ENCODE results near the gene RXRA. TPM values are rescaled to one million over a fixed set of nuclear protein-coding genes. Genes with fewer than 3 reads are reported as not detected.

Gene RXRA
- total RNA-seq, 1 experiment from 2014 or later = 15.7 TPM

- no peaks in the 10 kb centered on the region for H3K27me3 ChIP-seq (replicated peaks)
- no peak overlapping the region for H3K27ac ChIP-seq
- DNase-seq (ENCODE audit: low read depth in 1 of 2, low spot score in 2 of 2) = no peak
- no peak overlapping the region for H3K4me3 ChIP-seq
- H3K4me1 ChIP-seq (replicated peaks) = peaks cover 22% of the 10 kb centered on the region
- no peaks in the 10 kb centered on the region for H3K36me3 ChIP-seq
- H3K9me3 ChIP-seq (replicated peaks) = 0 out of 2 replicates have a peak, but pooled peaks cover 3% of the 10 kb centered on the region
Measured at GRCh38 chr9:134320126-134320867, 6.0 kb upstream of the RXRA start.

GRCh38 chr9:134320868-134321471 is 5.3 kb upstream of the RXRA start:
- H3K36me3 ChIP-seq = no peaks in the 10 kb centered on the region
- no peak overlapping the region for H3K27ac ChIP-seq
- no peaks in the 10 kb centered on the region for H3K27me3 ChIP-seq (replicated peaks)
- H3K9me3 ChIP-seq (replicated peaks) = peaks cover 6% of the 10 kb centered on the region; the same call in 1 of the 2 replicates
- peaks cover 26% of the 10 kb centered on the region for H3K4me1 ChIP-seq (replicated peaks)
- no peak for DNase-seq (ENCODE audit: low read depth in 1 of 2, low spot score in 2 of 2)
- H3K4me3 ChIP-seq = no peak overlapping the region

GRCh38 chr9:134321531-134321930 is 4.7 kb upstream of the RXRA start:
- peaks cover 26% of the 10 kb centered on the region for H3K4me1 ChIP-seq (replicated peaks)
- no peak for DNase-seq (ENCODE audit: low read depth in 1 of 2, low spot score in 2 of 2)
- no peaks in the 10 kb centered on the region for H3K27me3 ChIP-seq (replicated peaks)
- peaks cover 6% of the 10 kb centered on the region; the same call in 1 of the 2 replicates for H3K9me3 ChIP-seq (replicated peaks)
- no peak overlapping the region for H3K4me3 ChIP-seq
- H3K27ac ChIP-seq = no peak overlapping the region
- H3K36me3 ChIP-seq = no peaks in the 10 kb centered on the region

- Histone ChIP-seq H3K4me3 (no peak overlapping the region), H3K9me3 (replicated peaks) (peaks cover 6% of the 10 kb centered on the region; the same call in 1 of the 2 replicates), H3K27me3 (replicated peaks) (no peaks in the 10 kb centered on the region), H3K36me3 (no peaks in the 10 kb centered on the region), H3K4me1 (replicated peaks) (peaks cover 26% of the 10 kb centered on the region), H3K27ac (no peak overlapping the region)
- no peak for DNase-seq (ENCODE audit: low read depth in 1 of 2, low spot score in 2 of 2)
Measured at GRCh38 chr9:134321946-134322741, 4.1 kb upstream of the RXRA start.

GRCh38 chr9:134322781-134323241 is 3.4 kb upstream of the RXRA start:
- Histone ChIP-seq H3K36me3 (no peaks in the 10 kb centered on the region), H3K4me1 (replicated peaks) (peaks cover 32% of the 10 kb centered on the region), H3K27me3 (replicated peaks) (no peaks in the 10 kb centered on the region), H3K9me3 (replicated peaks) (peaks cover 6% of the 10 kb centered on the region; the same call in 1 of the 2 replicates), H3K4me3 (no peak overlapping the region), H3K27ac (no peak overlapping the region)
- DNase-seq (ENCODE audit: low read depth in 1 of 2, low spot score in 2 of 2) = no peak

- H3K36me3 ChIP-seq = peaks cover 3% of the 10 kb centered on the region; the same call in 1 of the 2 replicates
- H3K4me3 ChIP-seq = no peak overlapping the region
- peaks cover 6% of the 10 kb centered on the region; the same call in 1 of the 2 replicates for H3K9me3 ChIP-seq (replicated peaks)
- no peak for DNase-seq (ENCODE audit: low read depth in 1 of 2, low spot score in 2 of 2)
- no peak overlapping the region for H3K27ac ChIP-seq
- H3K4me1 ChIP-seq (replicated peaks) = peaks cover 32% of the 10 kb centered on the region
- H3K27me3 ChIP-seq (replicated peaks) = no peaks in the 10 kb centered on the region
Measured at GRCh38 chr9:134323741-134324358, 2.4 kb upstream of the RXRA start.

GRCh38 chr9:134324359-134325095 is 1.7 kb upstream of the RXRA start:
- Histone ChIP-seq H3K4me1 (replicated peaks) (peaks cover 32% of the 10 kb centered on the region), H3K27ac (no peak overlapping the region), H3K9me3 (replicated peaks) (peaks cover 6% of the 10 kb centered on the region; the same call in 1 of the 2 replicates), H3K36me3 (peaks cover 3% of the 10 kb centered on the region; the same call in 1 of the 2 replicates), H3K27me3 (replicated peaks) (no peaks in the 10 kb centered on the region), H3K4me3 (peak overlapping the region; percentile 81)
- DNase-seq (ENCODE audit: low read depth in 1 of 2, low spot score in 2 of 2) = peak in 1 of 2 experiments; percentile 39

GRCh38 chr9:134325096-134325812 is 1.0 kb upstream of the RXRA start:
- peaks cover 35% of the 10 kb centered on the region for H3K4me1 ChIP-seq (replicated peaks)
- H3K36me3 ChIP-seq = peaks cover 3% of the 10 kb centered on the region; the same call in 1 of the 2 replicates
- H3K27ac ChIP-seq = peak overlapping the region; percentile 74
- peaks cover 6% of the 10 kb centered on the region; the same call in 1 of the 2 replicates for H3K9me3 ChIP-seq (replicated peaks)
- peak overlapping the region; percentile 81 for H3K4me3 ChIP-seq
- no peaks in the 10 kb centered on the region for H3K27me3 ChIP-seq (replicated peaks)
- DNase-seq (ENCODE audit: low read depth in 1 of 2, low spot score in 2 of 2) = no peak

- Histone ChIP-seq H3K27me3 (replicated peaks) (no peaks in the 10 kb centered on the region), H3K27ac (peak overlapping the region; percentile 16; the same call in 1 of the 2 replicates), H3K9me3 (replicated peaks) (peaks cover 6% of the 10 kb centered on the region; the same call in 1 of the 2 replicates), H3K4me1 (replicated peaks) (peaks cover 35% of the 10 kb centered on the region), H3K36me3 (peaks cover 3% of the 10 kb centered on the region; the same call in 1 of the 2 replicates), H3K4me3 (peak overlapping the region; percentile 82)
- DNase-seq (ENCODE audit: low read depth in 1 of 2, low spot score in 2 of 2) = peak in 1 of 2 experiments; percentile 63
Measured at GRCh38 chr9:134326724-134327601, 708 bp downstream of the RXRA start.

GRCh38 chr9:134327671-134328231 is 1.5 kb downstream of the RXRA start:
- peaks cover 6% of the 10 kb centered on the region; the same call in 1 of the 2 replicates for H3K9me3 ChIP-seq (replicated peaks)
- DNase-seq (ENCODE audit: low read depth in 1 of 2, low spot score in 2 of 2) = no peak
- peaks cover 35% of the 10 kb centered on the region for H3K4me1 ChIP-seq (replicated peaks)
- no peaks in the 10 kb centered on the region for H3K27me3 ChIP-seq (replicated peaks)
- peaks cover 3% of the 10 kb centered on the region; the same call in 1 of the 2 replicates for H3K36me3 ChIP-seq
- peak overlapping the region; percentile 82 for H3K4me3 ChIP-seq
- no peak overlapping the region for H3K27ac ChIP-seq

- Histone ChIP-seq H3K27ac (no peak overlapping the region), H3K4me3 (peak overlapping the region; percentile 82; the same call in 1 of the 2 replicates), H3K27me3 (replicated peaks) (no peaks in the 10 kb centered on the region), H3K4me1 (replicated peaks) (peaks cover 35% of the 10 kb centered on the region), H3K36me3 (peaks cover 3% of the 10 kb centered on the region; the same call in 1 of the 2 replicates), H3K9me3 (replicated peaks) (peaks cover 6% of the 10 kb centered on the region; the same call in 1 of the 2 replicates)
- no peak for DNase-seq (ENCODE audit: low read depth in 1 of 2, low spot score in 2 of 2)
Measured at GRCh38 chr9:134328341-134328840, 2.1 kb downstream of the RXRA start.
